Subcutaneous abdominal adipose tissue (tissue), 5 donors: Measurements from ENCODE around the gene TTLL8.

Source experiments
- H3K27ac ChIP-seq: one replicate; pipeline ENCODE4 v1.7.0; 2013; ENCODE audit warnings: low read depth, mild to moderate bottlenecking, inconsistent platforms, low read length, moderate library complexity
- H3K27me3 ChIP-seq, 5 donors: one replicate each; pipeline ENCODE4 v1.7.0; 2013; ENCODE audit warnings: low read length in 5 of 5, inconsistent platforms in 1 of 5; ENCODE audit not compliant: control insufficient read depth in 5 of 5, insufficient read depth in 4 of 5
- H3K36me3 ChIP-seq, 5 donors: one replicate each; pipeline ENCODE4 v1.7.0; 2013; ENCODE audit warnings: low read length in 5 of 5; ENCODE audit not compliant: control insufficient read depth in 5 of 5, insufficient read depth in 5 of 5
- H3K4me1 ChIP-seq, 5 donors: one replicate each; pipeline ENCODE4 v1.7.0; 2013; ENCODE audit warnings: low read length in 5 of 5, mild to moderate bottlenecking in 3 of 5, moderate library complexity in 1 of 5; ENCODE audit not compliant: control insufficient read depth in 5 of 5, insufficient read depth in 5 of 5
- H3K4me3 ChIP-seq, 5 donors: one replicate each; pipeline ENCODE4 v1.7.0; 2013; ENCODE audit warnings: low read length in 5 of 5, low read depth in 1 of 5
- H3K9ac ChIP-seq, 5 donors: one replicate each; pipeline ENCODE4 v1.7.0; 2013; ENCODE audit warnings: low read length in 5 of 5, mild to moderate bottlenecking in 4 of 5, moderate library complexity in 3 of 5
- H3K9me3 ChIP-seq, 5 donors: one replicate each; pipeline ENCODE4 v1.7.0; 2013; ENCODE audit warnings: low read length in 5 of 5; ENCODE audit not compliant: control insufficient read depth in 5 of 5
- donor health status: healthy.
- donor health status: healthy.
- donor health status: healthy.
- donor health status: healthy.
- donor health status: healthy.

TTLL8 gene

DNA sequence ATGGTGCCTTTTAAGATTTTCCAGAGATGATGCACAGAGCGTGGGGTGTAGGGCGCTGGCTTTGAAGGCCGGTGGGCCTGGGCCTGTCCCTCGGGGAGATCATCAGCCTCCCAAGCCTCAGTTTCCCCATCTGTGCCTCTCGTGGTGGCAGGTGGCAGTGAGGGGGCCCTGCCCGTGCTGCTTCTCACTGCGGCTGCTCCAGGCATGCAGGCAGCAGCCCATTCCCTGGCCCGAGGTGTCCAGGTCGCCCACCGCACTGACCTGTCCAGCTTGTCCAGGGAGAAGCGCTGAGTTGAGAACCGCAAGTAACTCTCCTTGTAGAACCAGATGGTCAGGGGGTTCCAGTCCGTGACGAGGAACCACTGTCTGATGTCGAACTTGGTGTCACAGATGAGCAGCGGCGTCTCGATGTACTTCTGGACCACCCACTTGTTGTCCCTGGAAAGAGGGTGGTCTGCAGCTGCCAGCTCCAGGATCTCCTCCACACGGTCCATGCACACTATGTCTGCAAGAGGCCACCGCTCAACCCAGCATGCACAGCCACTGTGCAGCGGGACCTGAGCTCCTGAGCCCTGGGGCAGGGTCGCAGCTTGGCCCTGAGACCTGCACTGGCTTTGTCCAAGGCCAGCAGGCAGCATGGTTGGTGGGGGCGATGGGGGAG, 25.0 kb downstream of the TTLL8 start:
- no peaks in the 10 kb centered on the region for H3K36me3 ChIP-seq
- no peak overlapping the region for H3K27ac ChIP-seq
- no peak overlapping the region for H3K9ac ChIP-seq
- no peak overlapping the region for H3K4me3 ChIP-seq
- H3K27me3 ChIP-seq = peaks cover 23 to 34% (median 30%) of the 10 kb centered on the region in 5 donors
- H3K4me1 ChIP-seq = peaks cover 0 to 5% (median 0%) of the 10 kb centered on the region in 5 donors
- no peaks in the 10 kb centered on the region for H3K9me3 ChIP-seq

DNA sequence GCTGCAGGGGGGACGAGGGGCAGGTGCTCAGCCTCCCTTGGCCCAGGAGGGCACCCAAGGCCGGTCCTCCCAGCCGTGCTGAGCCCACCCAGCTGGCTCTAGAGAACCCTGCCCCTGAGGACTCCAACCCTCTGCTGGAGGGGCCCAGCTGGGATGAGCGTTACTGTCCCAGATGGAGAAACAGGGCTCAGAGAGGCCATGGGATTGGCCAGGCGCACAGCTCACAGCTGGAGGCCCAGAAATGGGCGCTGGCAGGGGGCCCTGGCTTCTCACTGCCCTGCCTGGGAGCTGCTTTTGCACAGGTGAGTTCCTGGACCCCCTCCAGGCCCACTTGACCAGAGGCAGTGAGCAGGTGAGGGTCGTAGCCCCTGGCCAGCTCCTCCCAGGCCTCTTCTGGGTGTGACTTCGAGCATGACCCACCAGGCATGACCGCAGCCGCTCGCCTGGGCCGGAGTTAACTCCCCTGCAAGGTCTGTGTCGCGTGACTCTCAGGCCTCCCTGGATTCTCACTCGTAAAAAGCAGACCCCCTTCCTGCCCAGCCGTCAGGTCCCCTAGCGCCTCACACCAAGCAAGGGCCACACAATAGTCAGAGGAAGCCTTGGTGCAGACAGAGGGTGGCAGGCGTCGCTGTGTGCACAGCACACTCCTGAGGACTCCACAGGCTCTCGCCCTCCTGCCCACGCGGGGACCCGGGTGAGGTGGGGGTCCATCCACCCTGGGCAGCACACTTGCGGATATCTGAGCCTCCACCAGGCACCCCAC, 25.8 kb downstream of the TTLL8 start:
- no peaks in the 10 kb centered on the region for H3K36me3 ChIP-seq
- no peak overlapping the region for H3K27ac ChIP-seq
- H3K9ac ChIP-seq = no peak overlapping the region
- H3K9me3 ChIP-seq = no peaks in the 10 kb centered on the region
- no peak overlapping the region for H3K4me3 ChIP-seq
- peaks cover 23 to 38% (median 33%) of the 10 kb centered on the region in 5 donors for H3K27me3 ChIP-seq
- peaks cover 0 to 12% (median 0%) of the 10 kb centered on the region in 5 donors for H3K4me1 ChIP-seq

DNA sequence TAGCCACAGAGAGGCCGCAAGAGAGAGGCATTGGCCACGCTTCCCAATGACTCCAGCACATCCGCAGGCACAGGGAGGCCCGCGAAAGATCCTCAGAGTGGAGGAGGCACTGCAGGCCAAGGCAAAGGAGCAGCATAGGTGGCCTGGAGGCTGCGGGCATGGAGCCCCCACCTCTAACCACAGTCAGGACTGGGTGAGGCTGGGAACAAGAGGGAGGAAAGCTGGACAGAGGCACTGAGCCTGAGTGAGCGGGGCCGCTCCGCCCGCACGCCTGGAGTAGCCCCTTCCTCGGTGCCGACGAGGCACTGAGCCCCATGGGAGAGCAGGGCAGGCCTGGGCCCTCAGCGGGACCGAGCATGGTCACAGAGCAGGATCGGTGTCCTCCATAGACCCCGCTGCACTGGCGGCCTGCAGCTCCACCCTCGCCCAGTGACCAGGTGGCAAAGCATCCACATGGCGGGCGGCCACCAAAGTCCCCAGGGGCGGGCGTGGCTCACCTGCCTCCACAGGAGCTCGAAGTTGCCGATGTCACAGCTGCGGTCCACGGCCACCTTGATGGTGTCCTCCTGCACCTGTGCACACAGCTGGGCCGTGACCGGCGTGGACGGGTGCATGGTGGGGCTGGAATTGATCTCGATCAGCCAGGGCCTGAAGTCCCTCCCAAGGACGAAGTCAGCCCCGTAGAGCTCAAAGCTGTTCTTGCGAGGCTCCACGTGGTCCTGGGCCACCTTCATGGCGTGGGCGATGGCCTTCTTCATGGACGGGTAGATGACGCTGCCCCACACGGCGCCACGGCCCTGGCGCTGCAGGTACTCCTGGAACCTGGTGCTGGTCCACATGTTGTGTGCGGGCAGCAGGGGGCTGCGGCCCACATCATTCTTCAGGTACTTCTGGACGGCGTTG, 26.7 kb downstream of the TTLL8 start:
- Histone ChIP-seq H3K36me3 (no peaks in the 10 kb centered on the region), H3K4me1 (peaks cover 0 to 12% (median 0%) of the 10 kb centered on the region in 5 donors), H3K9ac (no peak overlapping the region), H3K4me3 (no peak overlapping the region), H3K9me3 (no peaks in the 10 kb centered on the region), H3K27me3 (peaks cover 23 to 38% (median 34%) of the 10 kb centered on the region in 5 donors), H3K27ac (no peak overlapping the region)

DNA sequence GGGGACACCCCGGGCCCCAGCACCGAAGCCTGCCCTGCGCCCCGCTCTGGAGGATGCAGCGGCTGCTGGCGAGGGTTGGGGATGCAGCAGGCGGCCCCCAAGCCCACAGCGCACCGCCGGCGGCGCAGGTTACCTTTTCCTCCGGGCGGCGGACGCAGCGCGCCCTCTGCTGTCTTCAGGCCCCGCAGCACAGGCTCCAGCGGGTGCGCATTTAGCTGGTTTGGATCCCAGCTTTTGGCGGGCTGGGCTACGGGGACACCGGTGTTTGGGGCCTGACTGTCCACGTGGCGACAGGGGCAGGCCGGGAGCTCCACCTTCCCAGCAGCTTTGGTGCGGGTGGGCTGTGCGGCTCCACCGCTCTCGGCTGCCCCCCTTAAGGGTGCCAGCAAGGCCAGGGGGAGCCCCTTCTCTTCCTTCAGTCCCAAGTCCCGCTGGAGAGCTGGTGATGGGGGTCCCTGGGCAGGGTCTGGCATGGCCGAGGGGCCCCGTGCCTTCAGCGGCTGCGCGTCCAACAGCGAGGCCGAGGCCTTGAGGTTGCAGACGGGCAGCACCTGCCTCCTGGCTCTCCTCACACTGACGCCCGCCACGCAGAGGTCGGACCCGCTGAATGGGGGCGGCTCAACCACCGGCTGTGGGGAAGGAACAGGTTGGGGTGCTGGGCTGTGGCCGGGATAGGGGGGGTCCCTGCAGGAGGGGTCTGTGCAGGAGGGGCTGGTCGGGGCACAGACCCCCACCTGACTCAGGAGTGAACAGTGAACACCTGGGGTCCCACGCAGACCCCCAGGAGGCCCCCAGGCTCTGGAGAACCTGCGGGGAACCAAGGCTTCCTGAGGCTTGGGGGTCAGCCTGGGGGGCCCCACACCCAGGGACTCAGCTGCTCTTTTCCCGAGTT, 27.6 kb downstream of the TTLL8 start:
- Histone ChIP-seq H3K9me3 (no peaks in the 10 kb centered on the region), H3K27ac (no peak overlapping the region), H3K4me3 (no peak overlapping the region), H3K27me3 (peaks cover 23 to 39% (median 34%) of the 10 kb centered on the region in 5 donors), H3K36me3 (no peaks in the 10 kb centered on the region), H3K9ac (no peak overlapping the region), H3K4me1 (peaks cover 0 to 12% (median 0%) of the 10 kb centered on the region in 5 donors)

DNA sequence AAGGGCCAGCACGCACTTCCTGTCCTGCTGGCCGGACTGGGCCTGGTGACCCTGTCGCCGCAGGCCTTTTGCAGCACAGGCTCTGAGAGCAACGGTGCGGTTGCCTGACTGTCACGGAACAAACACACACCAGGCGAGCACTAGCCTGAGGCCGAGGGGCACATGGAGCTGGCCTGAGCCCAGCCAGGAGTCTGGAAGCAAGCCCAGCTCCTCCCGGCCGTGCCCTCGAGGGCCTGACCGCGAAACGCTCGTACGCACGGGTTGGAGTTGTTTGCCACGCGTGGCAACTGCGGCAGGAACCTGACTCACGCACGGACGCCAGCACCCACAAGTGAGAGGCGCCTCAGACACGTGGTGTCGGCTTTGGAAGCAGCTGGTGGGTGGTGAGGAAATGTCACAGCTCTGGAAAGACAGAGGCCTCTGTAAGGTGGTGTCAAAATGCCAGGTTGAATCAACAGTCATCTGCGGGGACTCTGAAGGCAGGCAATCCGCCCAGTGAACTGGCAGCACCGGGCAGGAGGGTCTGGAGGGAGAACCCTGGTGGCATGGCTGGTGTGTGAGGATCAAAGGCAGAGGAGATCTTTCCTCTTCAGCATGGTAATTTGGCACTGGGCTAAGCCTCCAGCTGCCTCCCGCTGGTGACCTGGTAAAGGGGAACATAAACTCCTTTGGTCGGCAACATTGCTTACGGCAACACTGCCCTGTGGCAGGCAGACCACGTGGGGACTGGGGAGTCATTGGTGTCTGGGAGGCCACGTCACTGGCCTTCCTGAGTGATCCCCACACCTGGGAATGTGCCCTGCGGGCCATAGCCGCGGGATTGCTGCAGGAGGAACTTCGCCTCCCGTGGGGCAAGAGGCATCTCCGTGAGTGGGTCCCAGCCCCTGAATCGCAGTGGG, 30.2 kb downstream of the TTLL8 start:
- no peak overlapping the region for H3K4me3 ChIP-seq
- peaks cover 0 to 12% (median 0%) of the 10 kb centered on the region in 5 donors for H3K4me1 ChIP-seq
- H3K27me3 ChIP-seq = peaks cover 16 to 34% (median 22%) of the 10 kb centered on the region in 5 donors
- no peak overlapping the region for H3K27ac ChIP-seq
- no peaks in the 10 kb centered on the region for H3K36me3 ChIP-seq
- no peak overlapping the region for H3K9ac ChIP-seq
- H3K9me3 ChIP-seq = no peaks in the 10 kb centered on the region

DNA sequence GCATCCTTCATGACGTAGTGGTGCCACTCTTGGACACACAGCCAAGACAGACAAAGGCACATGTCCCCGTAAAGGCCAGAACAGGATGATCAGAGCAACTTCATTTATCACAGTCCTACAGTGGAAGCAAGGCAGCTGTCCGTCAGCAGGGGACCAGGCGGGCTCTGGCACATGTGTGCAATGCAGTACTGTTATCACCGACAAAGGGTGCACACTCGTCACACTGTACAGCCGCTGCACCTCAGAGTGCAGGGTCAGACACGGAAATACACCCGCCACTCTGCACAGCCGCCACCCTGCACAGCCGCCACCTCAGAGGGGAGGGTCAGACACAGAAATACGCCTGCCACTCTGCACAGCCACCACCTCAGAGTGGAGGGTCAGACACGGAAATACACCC, 32.1 kb downstream of the TTLL8 start:
- Histone ChIP-seq H3K4me1 (peaks cover 0 to 12% (median 0%) of the 10 kb centered on the region in 5 donors), H3K27ac (no peak overlapping the region), H3K4me3 (no peak overlapping the region), H3K9ac (no peak overlapping the region), H3K27me3 (peaks cover 2 to 23% (median 8%) of the 10 kb centered on the region in 5 donors), H3K36me3 (no peaks in the 10 kb centered on the region), H3K9me3 (peaks cover 0 to under 1% (median 0%) of the 10 kb centered on the region in 5 donors)

DNA sequence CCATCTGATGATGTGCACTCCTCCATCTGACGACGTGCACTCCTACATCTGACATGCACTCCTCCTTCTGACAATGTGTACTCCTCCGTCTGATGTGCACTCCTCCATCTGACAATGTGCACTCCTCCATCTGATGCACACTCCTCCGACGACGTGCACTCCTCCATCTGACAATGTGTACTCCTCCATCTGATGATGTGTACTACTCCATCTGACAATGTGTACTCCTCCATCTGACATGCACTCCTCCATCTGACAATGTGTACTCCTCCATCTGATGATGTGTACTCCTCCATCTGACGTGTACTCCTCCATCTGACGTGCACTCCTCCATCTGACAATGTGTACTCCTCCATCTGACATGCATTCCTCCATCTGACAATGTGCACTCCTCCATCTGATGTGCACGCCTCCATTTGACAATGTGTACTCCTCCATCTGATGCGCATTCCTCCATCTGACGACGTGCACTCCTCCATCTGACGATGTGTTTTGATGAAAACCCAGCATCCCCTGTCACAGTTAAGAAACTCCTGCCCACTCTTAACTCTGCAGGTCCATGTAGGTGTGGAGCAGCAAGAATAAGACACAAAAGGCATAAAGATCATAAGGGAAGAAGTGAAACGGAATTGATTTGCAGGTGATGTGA, 35.8 kb downstream of the TTLL8 start:
- peaks cover 0 to 2% (median 0%) of the 10 kb centered on the region in 5 donors for H3K4me1 ChIP-seq
- no peaks in the 10 kb centered on the region for H3K36me3 ChIP-seq
- H3K27ac ChIP-seq = no peak overlapping the region
- peaks cover 0 to 8% (median 0%) of the 10 kb centered on the region in 5 donors for H3K9me3 ChIP-seq
- no peak overlapping the region for H3K9ac ChIP-seq
- H3K27me3 ChIP-seq = peaks cover 3 to 33% (median 11%) of the 10 kb centered on the region in 5 donors
- no peak overlapping the region for H3K4me3 ChIP-seq

DNA sequence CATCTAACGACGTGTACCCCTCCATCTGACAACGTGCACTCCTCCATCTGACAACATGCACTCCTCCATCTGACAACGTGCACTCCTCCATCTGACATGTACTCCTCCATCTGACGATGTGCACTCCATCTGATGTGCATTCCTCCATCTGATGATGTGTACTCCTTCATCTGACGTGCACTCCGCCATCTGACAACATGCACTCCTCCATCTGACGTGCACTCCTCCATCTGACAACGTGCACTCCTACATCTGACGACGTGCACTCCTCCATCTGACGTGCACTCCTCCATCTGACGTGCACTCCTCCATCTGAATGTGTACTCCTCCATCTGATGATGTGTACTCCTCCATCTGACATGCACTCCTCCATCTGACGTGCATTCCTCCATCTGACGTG, 37.5 kb downstream of the TTLL8 start:
- Histone ChIP-seq H3K27ac (no peak overlapping the region), H3K9me3 (peaks cover 0 to 8% (median 0%) of the 10 kb centered on the region in 5 donors), H3K27me3 (peaks cover 13 to 43% (median 24%) of the 10 kb centered on the region in 5 donors), H3K36me3 (no peaks in the 10 kb centered on the region), H3K4me3 (no peak overlapping the region), H3K9ac (no peak overlapping the region), H3K4me1 (peaks cover 0 to 2% (median 0%) of the 10 kb centered on the region in 5 donors)
